ENCODE results near the gene GPR139. TPM values are rescaled to one million over a fixed set of nuclear protein-coding genes. Genes with fewer than 3 reads are reported as not detected.

The GPR139 gene
- not detected for polyA plus RNA-seq (ENCODE audit: insufficient read length in 3 of 3)

DNA sequence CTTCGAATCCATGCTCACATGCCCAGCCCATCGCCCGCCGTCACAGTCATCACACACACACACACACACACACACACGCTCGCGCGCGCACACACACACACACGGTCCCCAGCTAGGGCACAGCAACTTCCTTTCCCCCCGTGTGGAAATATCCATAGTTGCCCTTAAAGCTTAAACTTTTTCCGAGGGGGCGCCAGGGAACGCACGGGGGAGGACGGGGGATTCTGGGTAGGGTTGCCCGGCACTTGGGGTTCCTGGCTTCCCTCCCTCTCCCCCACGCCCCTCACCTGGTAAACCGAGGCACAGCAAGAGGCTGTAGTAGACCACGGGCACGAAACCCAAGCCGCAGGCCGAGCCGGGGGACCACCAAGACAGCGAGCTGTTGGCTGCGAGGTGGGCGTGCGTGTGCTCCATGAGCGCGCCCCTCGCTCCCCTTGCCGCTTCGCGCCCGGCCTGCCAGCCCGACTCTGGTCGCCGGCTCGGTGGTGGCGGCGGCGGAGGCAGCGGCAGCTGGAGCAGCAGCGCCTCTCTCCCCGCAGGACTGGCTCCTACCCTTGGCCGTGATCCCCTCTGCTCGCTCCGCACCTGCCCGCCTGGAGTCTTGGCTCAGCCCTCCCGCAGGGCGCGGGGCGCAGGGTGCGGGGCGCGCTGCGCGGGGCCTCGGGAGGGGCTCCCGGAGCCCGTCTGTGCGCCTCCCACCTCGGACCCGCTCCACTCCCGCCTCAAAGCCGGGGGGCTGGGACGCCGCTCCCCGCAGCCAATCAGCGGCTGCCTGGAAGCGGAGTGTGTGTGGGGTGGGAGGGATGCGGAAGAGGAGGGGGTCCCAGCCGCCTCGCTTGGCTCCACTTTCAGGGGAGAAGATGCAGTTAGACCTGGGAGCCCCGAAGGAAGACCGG, at the start of gene GPR139:
Gene GPR139 (minus strand): TSS at position 688 of the 896 bp plus-strand sequence. CDS start 274 bp downstream, at position 414.
- no peak for DNase-seq (ENCODE audit: low read depth in 3 of 3, low spot score in 2 of 3)

DNA sequence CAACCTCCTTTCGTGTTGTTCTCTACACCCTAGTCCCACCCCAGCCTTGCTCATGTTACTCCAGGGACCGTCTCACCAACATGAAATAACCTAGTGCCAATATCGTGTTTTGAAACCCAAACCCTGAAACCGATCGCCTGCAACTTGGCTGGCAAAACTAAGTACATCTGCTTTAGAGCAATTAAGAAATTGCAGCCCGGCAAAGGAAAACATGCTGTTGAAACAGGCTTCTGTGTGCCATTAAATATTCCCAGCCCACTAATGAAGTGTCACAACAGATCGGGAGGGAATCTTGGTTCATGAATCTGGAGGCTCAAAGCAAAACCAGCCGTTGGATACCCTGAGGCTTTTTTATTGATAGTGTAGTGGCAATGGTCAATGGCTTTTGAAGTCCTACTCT, 48.3 kb upstream of the GPR139 start:
- no peak for DNase-seq (ENCODE audit: low read depth in 3 of 3, low spot score in 2 of 3)

DNA sequence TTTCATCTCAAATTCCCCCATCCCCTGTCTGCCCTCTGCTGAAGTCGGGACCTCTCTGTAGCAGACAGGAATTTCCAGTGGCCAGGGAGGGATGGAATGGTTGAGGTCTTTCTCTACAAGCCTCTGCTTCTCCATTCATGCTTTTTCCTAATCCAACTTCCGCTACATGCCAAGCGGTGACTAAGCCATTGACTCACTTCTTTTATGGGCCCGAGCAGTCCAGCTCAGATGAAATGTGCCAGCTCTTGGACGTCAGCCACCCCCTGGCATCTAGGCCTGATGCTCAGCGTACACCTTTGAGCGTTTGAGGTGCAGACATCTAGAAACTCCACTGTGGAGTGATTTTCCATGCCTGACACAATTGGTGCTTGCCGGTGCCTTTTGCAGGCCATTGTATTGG, 40.7 kb upstream of the GPR139 start:
- no peak for DNase-seq (ENCODE audit: low read depth in 3 of 3, low spot score in 2 of 3)

DNA sequence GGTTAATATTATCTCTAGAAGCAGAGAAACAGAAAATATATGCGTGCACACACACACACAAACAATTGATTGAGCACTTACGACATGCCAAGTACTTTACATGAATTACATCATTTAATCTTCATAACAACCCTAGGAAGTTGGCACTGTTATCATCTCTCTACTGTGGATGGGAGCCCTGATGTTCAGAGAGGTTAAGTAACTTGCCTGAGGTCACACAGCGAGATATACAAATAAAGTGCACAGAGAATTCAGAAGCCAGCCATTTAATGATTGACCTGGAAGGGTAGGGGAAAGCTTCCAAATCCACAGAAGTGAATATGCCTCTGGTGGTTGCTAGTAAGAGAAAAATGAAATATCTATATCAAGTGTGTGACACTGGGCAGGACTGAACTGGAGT, 37.5 kb upstream of the GPR139 start:
- no peak for DNase-seq (ENCODE audit: low read depth in 3 of 3, low spot score in 2 of 3)

DNA sequence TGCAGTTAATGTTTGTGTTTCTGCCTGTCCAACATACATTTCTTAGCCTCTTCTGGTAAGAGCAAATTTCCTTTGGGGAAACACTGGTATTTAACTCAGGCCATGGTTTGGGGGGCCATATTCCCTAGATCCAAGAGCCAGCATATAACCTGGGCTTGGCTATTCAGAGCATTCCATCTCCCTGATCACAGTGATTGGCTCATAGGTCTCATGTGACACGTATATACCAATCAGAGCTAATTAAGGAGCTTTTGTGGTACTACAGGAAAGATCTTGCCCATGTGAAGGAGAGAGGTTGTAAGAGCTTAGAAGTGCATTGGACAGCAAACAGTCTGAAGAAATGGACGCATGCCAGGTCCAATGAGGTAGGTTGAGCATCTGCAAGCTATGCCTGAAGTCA, 33.4 kb upstream of the GPR139 start:
- no peak for DNase-seq (ENCODE audit: low read depth in 3 of 3, low spot score in 2 of 3)

DNA sequence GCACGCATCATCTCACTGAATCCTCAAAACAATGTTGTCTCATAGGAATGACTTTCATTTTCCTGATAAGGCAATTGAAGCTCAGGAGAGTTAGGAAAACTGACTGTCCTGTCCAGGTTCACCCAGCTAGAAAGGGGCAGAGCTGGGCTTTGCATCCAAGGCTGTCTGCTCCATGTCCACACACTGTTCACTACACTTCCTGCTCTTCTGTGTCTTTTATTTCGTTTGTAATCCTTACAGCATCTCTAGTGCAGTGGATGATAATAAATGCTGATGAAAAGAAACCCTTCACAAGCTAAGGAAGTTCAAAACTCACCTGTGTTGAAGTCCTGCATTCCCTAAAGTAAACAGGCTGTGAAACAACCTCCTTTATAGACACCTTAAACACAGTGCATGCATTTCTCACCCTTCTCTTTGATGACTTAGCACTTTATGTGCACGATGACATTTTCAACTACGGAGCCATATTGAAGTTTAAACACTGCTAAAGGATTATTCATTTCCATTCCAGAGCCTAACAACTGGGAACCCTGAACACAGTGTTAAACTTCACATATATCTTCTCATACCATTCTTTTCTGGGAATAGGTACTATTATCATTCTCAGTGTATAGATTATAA, 31.0 kb upstream of the GPR139 start:
- no peak for DNase-seq (ENCODE audit: low read depth in 3 of 3, low spot score in 2 of 3)

DNA sequence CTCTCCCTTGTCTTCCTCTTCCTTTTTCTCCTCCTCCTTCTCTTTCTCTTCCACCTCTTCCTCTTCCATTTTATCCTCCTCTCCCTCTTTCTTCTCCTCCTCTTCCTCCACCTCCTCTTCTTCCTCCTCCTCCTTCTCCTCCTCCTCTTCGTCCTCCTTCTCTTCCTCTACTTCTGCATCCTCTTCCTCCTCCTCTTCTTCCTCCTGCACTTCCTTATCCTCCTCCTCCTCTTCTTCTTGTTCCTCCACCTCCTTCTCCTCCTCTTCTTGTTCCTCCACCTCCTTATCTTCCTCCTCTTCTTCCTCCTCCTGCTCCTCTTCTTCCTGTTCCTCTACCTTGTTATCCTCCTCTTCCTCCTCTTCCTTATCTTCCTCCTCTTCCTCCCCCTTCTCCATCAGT, 28.8 kb upstream of the GPR139 start:
- no peak for DNase-seq (ENCODE audit: low read depth in 3 of 3, low spot score in 2 of 3)

DNA sequence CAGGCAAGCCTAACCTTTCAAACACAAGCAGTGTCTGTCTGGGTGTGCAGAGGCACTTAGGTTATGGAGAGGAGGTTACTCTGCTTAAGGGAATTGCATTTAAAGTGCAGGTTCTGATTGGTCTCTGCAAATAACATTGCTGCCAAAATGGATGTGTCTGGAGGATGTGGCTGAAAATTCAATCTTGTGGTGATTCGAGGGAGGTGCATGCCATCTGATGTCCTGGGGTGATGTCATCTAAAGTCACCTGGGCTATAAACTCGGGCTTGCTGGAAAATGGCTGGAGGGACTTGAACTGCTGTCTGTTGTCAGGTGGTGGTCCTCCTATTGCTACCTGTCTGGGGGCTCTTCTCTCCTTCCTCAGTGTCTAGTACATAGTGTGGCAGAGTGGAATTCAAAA, 28.3 kb upstream of the GPR139 start:
- no peak for DNase-seq (ENCODE audit: low read depth in 3 of 3, low spot score in 2 of 3)

DNA sequence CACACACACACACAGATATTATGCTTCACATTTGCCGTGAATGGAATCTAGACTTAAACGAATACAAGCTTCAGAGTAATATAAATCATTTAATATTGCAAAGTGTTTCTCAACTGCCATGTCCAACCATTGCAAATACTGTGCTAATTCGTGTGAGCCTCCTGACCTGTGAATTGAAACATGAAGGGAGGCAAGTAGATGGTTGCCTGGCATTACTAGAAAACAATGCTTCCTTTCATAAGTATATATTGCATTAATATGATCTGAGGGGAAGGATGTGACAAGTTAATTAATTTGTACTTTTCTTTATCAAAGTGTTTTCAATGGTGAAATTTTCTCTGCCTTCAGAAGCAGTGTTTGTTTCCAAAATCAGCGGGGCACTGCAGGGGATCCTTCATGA, 25.7 kb upstream of the GPR139 start:
- no peak for DNase-seq (ENCODE audit: low read depth in 3 of 3, low spot score in 2 of 3)

DNA sequence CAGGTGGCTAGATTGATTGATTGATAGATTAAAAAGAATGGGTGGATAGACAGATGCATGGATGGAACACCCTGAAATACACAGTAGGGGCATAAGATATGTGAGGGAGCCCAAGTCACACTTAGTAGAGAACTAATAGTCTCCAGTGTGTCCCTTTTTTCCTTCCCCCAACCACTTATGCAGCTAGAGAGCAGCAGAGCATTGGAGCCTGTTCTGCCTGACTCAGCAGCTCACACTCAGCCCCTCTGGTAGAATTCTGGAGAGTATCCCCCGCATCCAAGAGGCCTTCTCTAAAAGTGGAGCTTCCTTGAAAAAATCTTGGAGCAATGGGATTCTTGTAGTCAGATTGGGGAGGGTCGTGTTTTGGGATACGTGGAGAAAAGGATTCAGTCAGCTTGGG, 20.5 kb upstream of the GPR139 start:
- no peak for DNase-seq (ENCODE audit: low read depth in 3 of 3, low spot score in 2 of 3)

DNA sequence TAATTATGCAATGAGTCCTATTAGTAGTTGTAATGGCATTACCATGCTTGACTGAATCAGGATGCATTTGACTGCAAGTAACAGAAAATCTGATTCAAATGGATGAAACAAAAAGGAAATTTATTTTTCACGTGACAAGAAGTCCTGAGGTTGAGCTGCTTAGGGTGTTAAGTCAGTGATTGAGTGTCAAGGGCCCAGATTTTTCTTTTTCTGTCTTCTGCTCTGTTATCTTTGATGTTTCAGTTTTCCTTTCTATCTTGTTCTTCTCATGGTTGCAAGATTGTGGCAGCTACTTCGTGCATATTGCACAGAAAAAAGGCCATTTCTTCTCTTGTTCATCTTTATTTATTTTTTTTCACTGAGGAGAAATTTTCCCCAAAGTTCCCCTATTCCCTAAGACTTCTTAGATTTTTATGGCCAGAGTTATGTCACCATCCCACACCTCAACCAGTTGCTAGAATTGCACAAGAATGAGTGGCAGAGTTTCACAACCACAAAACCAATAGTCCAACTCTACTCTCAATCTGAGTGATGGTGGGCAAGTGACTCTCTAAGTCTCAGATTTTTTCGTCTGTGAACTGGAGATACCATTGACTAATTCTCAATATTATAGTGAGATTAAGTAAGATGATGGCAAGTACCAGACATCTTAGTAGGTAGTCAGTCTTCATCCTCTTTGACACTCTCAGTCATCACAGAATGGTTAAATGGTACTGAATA, 15.7 kb upstream of the GPR139 start:
- no peak for DNase-seq (ENCODE audit: low read depth in 3 of 3, low spot score in 2 of 3)

DNA sequence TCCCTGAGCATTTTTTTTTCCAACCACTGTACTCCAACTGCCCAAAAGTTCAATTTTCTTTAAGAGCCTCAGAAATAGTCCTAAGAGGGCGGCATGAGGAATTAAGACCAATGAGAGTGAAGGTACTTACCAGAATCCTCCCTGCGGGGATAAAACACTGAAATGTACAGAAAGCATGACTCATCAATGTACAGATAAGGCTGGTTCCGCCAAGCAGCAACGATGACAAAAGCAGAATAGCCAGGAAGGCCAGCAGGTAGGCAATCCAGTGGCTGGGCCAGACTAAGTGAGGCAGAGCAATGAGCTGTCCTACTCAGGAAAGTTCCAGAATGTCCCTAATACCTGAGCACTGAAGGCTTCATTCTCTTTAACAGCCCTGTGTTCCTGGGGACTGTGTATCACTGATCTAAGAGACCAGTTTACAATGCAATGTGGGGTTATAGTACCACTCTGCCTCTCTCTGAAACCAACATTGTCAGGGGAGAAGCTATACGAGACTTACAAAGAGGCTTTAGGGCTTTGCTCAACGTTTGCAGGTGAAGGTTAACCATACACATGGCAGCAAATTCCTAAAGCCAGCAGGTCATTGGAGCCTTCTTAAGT, 11.0 kb upstream of the GPR139 start:
- DNase-seq (ENCODE audit: low read depth in 3 of 3, low spot score in 2 of 3) = no peak

DNA sequence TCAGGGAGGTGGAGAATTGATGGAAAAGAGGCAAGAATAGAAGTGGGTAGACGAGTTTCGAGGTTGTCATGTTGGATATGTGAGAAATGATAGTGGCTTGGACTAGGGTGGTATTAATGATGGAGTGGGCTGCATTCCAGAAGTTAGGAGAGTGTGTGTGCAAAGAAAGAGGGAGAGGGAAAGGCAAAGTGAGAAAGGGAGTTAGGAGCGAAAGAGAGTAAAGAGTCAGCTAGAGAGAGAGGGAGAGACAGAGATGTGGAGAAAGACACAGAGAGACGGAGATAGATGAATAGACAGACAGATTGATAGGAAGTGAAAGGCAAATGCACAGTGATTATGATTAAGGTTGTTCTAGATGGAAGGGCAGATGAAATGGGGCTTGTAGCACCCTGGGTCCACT, 5.4 kb upstream of the GPR139 start:
- no peak for DNase-seq (ENCODE audit: low read depth in 3 of 3, low spot score in 2 of 3)

DNA sequence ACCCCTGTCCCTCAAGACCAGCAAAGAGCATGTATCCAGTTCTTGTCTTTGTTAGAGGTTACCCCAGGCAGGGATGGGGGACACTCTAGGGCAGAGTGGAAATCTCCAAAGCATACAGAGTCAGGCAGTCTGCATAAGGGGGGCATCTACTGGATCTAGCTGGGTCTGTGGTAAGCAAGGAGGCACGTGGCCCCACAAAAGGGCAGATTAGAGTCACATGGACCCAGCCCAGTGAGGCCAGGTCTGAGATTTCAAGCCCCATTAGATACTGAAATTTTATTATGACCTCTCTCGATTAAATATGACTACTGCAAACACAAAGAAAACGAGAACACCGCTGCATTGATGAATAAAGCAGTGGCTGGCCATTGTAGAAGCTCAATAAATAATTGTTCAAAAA, 1.6 kb upstream of the GPR139 start:
- DNase-seq (ENCODE audit: low read depth in 3 of 3, low spot score in 2 of 3) = no peak

DNA sequence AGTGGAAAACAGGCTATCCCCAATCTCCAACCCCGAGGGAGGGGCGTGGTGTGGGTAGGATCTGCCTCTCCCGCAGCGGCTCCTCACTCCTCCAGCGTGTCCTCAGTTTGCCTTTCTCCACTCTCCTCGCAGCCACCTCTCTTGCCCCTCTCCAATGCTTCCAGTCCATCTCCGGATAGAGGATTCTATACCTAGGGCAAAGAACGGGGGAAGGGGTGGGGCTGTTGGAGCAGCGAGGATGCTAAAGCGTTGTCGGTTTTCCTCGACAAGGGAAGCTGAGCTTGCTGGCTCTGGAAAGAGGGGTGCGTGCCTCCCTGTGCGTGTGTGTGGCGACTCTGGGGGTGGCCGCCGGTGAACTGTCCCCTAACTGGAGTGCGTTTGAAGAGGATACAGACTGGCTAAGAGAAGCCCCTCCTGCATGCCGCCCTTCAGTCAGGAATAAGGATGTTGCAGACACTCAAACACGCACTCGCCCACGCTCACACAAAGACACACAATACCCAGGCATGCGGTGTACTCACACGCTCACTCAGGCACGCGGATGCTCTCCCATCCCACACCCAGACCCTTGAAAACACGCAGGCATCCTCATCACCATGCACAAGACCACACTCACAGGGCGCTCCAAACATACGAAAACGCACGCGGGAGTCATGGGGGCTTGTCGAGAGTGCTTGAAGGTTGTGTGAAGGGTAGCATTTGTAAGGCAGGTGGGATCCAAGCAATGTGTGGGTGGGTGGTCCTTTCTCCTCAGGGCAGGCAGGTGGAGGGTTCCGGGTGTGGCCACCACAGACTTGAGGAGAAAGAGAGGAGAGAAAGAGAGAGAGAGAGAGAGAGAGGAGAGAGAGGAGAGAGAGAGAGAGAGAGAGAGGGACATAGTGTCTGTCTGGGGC, 655 bp upstream of the GPR139 start:
- DNase-seq (ENCODE audit: low read depth in 3 of 3, low spot score in 2 of 3) = no peak

DNA sequence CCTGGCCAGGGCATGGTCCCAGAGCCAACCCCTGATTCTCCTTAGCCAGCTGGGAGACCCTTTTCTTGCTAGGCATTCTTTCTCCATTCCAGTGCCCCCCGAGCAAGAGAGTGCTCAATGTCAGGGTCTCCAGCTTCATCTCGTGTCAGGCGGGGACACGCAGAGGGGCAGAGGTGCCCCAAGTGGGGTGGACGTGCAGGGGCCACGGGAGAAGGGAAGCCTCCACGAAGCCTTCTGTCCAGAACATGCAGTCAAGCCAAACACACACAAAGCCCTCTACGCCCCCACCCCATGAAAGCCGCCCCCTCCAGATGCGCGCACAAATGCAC, 852 bp downstream of the GPR139 start:
- no peak for DNase-seq (ENCODE audit: low read depth in 3 of 3, low spot score in 2 of 3)

DNA sequence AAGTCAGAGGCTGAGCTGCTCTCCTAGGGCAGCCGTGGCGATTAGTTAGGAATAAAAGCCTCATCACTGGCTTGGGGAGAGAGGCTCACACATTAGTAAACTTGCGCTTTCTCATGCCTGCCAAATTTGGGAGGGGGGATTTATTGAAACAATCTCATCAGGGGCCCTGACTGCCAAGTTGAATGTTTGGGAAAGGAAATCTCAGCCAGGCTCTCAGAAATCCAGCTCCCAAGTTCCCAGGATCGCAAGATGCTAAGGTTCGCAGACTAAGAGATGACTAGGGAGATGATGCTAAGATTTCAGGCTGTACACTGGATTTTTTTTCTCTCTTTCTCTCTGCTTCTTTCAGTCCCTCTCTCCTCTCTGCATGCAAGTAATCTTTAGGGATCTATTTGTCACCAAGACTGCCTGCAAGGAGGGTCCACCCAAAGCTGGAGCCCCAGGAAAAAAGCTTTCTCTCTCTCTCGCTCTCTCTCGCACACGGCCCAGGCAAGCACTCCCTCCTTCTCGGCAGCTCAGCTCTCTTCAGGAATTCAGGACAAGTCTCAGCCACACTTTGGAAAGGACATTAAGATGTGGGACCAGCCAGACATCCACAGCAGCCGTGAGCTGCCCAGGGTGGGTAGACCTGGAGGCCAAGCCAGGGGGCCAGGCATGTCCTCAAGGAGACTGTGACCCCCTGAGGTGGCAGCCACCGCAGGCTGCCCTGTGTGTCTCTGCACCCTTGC, 1.4 kb downstream of the GPR139 start:
- DNase-seq (ENCODE audit: low read depth in 3 of 3, low spot score in 2 of 3) = no peak

DNA sequence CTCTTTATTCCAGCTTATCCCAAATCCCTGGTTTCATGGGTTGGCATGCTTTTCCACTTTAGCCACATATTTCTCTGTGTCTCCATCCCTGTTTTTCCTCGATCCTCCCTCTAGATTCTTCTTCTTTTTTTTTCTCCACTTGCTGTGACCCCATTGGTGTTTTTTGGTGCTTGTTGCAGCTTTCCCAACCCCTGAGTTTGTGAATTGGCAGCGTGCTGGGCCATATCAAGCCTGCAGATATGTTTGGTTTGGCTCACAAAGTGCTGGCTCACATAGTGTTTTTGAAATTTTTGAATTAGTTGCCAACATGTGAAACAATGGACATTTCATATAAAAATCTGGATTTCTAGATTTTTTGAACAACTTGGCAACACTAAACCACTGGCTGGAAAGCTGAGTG, 8.8 kb downstream of the GPR139 start:
- DNase-seq (ENCODE audit: low read depth in 3 of 3, low spot score in 2 of 3) = no peak

DNA sequence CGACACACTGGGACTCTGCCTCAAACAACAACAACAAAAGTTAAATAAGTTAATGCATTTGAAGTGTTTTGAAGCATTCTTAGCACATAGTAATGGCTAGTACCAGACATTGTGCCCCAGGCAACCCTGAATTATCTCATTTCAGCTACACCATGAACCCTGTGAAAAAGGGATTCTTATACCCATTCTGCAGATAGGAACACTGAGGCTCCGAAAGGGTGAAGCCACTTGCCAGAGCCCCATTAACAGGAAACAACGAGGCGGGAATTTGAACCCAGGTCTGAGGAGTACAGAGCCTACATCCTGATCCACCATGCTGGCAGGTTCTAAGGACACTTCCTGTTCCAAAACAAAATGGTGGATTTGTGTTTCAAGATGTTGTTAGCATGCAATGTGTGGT, 9.2 kb downstream of the GPR139 start:
- no peak for DNase-seq (ENCODE audit: low read depth in 3 of 3, low spot score in 2 of 3)

DNA sequence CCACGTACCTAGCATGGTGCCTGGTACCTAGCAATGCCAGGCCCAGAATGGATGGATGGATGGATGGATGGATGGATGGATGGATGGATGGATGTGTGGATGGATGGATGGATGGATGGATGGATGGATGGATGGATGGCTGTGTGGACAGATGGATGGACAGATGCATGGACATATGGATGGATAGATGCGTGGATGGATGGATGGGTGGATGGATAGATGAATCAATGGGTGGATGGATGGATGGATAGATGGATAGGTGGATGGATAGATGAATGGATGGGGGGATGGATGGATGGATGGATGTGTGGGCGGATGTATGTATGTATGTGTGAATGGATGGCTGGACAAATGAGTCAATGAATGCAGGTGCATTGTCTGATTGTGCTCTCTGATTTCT, 12.6 kb downstream of the GPR139 start:
- DNase-seq (ENCODE audit: low read depth in 3 of 3, low spot score in 2 of 3) = no peak
